Esophagus mucosa (tissue), 1 donor: ENCODE measurements around the gene DNAJB4. TPM values are rescaled to one million over a fixed set of nuclear protein-coding genes. Genes with fewer than 3 reads are reported as not detected.

Experiments used
- total RNA-seq: library from RNA; stranded (reverse); gene quantifications from one replicate; pipeline ENCODE4 v1.2.4, GENCODE V29; 2023
- donor health status: DM: yes; HTN: yes; CAD: no.

DNAJB4 gene
- total RNA-seq, 1 donor from 2014 or later = 11.3 TPM

Other genes with a start within 250 kb of the DNAJB4 start
- gene USP33, start 245.1 kb upstream of the DNAJB4 start, total RNA-seq = 24.7 TPM
- gene MIGA1, start 225.3 kb upstream of the DNAJB4 start, total RNA-seq = 6.9 TPM
- gene NEXN, start 116.3 kb upstream of the DNAJB4 start, total RNA-seq = 0.52 TPM
- 41.9 TPM for gene FUBP1, start 25.9 kb upstream of the DNAJB4 start, total RNA-seq
- 1.8 TPM for gene GIPC2, start 41.0 kb downstream of the DNAJB4 start, total RNA-seq